GM12873 (cell line): Measurements from ENCODE around the gene PTPRD.

Experiments used
- TF ChIP-seq, protein P1 (sequence below): IDR thresholded peaks from 2 replicates; pipeline ENCODE4 v1.5.1; 2012; ENCODE audit warnings: low read depth, mild to moderate bottlenecking, moderate library complexity, low read length, control low read depth; ENCODE audit not compliant: insufficient read depth; ENCODE audit errors: missing control alignments

The PTPRD gene

DNA sequence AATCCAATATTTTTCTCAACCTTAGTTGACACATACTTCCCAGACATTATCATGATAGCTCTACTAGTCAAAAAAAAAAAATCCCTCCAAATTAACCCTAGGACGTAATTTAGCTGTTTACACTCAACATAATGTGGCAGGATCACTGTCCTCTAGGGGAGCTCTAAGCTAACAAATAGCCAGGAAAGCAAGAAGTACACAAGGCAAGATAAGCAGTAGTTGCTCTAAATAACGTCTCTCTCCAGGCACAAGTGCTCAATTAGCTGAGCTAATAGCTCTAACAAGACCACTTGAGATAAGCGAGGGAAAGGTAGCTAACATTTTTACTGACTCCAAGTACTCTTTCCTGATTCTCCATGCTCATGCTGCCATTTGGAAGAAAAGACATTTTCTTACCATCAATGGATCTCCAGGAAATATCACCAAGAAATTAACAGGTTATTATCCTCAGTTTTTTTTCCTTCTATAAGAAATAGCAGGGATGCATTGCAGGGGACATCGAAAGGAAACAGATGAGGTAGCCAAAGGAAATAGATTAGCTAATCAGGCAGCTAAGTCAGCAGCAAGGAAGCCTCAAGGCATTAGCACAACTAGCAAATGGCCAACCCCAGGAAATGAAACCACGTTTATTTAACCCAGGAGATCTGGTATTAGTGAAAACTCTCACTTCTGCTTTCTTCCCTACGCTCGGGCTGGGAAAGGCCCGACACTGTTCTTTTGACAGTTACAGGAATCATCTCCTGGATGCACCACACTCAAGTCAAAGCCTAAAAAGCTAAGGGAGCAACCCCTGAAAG is 614.1 kb downstream of the PTPRD start:
- TF ChIP-seq, protein P1, sequence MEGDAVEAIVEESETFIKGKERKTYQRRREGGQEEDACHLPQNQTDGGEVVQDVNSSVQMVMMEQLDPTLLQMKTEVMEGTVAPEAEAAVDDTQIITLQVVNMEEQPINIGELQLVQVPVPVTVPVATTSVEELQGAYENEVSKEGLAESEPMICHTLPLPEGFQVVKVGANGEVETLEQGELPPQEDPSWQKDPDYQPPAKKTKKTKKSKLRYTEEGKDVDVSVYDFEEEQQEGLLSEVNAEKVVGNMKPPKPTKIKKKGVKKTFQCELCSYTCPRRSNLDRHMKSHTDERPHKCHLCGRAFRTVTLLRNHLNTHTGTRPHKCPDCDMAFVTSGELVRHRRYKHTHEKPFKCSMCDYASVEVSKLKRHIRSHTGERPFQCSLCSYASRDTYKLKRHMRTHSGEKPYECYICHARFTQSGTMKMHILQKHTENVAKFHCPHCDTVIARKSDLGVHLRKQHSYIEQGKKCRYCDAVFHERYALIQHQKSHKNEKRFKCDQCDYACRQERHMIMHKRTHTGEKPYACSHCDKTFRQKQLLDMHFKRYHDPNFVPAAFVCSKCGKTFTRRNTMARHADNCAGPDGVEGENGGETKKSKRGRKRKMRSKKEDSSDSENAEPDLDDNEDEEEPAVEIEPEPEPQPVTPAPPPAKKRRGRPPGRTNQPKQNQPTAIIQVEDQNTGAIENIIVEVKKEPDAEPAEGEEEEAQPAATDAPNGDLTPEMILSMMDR, result peak; percentile 41

DNA sequence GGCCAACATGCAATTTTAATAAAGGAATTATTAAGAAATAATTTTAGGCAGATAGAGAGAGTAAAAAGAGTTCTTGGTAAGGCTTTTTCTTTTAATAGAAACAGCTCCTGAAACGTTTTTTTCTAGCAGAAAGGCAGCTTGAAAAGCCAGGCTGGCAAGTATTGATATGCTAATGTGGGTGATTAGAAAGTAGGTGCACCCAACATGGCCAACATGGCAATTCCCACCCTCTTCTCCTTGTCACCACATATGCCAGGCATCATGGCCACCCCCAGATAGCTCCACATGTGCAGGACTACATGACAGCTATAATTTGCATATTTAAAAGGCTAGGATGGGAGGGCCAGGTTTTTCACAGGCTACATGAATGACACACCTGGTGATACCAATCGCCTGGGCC is 615.2 kb downstream of the PTPRD start:
- TF ChIP-seq, protein P1, result no peak

DNA sequence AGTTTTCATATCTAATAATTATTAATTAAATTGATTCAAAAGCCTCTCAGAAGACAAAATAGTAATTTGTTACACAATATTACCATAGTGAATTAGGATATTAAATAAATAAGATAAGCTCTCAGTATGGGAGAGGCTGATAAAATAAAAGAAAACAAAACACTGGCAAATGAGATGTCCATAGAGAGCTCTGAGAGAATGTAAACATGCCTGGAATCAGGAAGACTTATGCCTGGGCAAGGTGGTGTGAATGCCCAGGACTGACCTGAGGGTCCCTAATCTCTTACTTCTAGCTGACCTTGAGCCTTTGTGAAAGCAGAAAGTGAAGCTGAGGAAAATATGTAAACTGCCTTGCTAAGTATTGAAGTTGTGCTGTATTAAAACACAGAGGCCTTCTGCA is 616.5 kb downstream of the PTPRD start:
- TF ChIP-seq, protein P1, result no peak

DNA sequence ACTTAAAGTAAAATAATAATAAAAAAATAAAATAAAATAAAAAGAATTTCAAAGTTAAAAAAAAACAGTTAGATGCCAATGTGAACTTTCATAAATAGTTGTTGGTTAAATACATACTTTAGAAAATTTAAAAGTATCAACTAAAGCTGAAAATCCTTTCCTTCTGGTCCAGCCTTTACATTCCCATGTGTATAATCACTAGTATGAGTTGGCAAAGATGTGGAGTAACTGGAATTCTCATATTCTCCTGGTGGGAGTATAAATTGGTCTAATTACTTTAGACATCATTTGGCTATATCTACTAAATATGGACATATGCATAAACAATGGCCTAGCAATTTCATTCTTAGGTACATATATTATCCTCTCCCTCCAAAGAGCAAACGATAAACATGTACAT is 619.9 kb downstream of the PTPRD start:
- TF ChIP-seq, protein P1, result no peak

DNA sequence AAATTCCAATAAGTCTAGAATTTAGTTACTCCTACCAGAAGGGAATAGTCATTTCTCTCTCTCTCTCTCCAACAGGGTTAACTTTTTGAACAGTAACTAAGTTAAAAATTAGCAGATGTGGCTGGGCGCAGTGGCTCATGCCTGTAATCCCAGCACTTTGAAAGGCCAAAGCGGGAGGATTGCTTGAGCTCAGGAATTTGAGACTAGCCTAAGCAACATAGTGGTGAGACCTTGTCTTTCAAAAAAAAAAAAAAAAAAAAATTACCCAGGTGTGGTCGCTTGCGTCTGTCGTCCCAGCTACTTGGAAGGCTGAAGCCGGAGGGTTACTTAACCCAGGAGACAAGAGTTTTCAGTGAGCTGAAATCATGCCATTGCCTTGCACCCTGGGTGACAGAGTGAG is 639.7 kb downstream of the PTPRD start:
- TF ChIP-seq, protein P1, result no peak

DNA sequence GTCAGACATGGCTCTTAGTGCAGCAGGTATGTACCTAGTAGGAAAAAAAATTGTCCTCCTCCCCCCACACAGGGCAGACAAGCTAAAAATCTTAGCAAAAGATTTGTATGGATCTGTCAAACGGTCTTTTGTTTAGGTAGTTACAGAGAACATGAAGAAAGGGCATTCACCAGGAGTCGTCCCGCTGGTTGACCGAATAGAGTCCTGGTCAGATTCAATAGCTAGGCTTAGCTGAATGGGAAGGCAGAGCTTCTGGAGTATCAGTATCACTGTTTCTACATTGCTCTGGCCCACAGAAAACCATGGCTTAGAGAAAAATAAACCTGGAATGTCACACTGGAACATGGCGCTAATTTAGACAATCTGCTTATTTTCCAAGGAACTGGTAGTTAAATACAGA is 642.3 kb downstream of the PTPRD start:
- TF ChIP-seq, protein P1, result no peak

DNA sequence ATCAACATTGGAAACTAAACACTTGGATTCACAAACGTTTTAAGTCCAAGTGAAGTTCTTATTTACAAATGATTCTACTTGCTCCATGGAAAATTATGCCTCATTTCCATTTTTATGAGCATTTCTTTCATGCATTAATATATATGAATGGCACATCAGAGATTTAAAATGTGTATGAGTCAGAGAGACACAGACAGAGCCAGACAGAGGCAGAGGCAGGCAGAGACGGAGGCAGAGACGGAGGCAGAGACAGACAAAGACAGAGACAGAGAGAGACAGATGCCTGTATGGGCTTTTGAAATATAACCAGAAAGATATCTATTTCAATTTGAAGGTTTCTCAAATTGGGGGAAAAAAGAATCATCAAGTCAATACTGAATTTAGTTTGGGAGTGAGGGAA is 649.0 kb downstream of the PTPRD start:
- TF ChIP-seq, protein P1, result no peak
